HG02938 (cell line): ENCODE measurements around the gene PGGHG.
"Not testable (repeated sequence)": the region's sequence is repeated elsewhere in the genome, so short reads cannot be mapped to it uniquely, and the experiment has no call there.

Experiments used
- ATAC-seq: cut with Tn5 transposase; IDR thresholded peaks from one replicate; pipeline ENCODE4 v1.9.1; 2021; ENCODE audit warnings: mild to moderate bottlenecking, moderate library complexity; ENCODE audit not compliant: unreplicated experiment

The PGGHG gene

GRCh38 chr11:311013-311748 is 22.3 kb downstream of the PGGHG start:
- not testable (repeated sequence) for ATAC-seq

DNA sequence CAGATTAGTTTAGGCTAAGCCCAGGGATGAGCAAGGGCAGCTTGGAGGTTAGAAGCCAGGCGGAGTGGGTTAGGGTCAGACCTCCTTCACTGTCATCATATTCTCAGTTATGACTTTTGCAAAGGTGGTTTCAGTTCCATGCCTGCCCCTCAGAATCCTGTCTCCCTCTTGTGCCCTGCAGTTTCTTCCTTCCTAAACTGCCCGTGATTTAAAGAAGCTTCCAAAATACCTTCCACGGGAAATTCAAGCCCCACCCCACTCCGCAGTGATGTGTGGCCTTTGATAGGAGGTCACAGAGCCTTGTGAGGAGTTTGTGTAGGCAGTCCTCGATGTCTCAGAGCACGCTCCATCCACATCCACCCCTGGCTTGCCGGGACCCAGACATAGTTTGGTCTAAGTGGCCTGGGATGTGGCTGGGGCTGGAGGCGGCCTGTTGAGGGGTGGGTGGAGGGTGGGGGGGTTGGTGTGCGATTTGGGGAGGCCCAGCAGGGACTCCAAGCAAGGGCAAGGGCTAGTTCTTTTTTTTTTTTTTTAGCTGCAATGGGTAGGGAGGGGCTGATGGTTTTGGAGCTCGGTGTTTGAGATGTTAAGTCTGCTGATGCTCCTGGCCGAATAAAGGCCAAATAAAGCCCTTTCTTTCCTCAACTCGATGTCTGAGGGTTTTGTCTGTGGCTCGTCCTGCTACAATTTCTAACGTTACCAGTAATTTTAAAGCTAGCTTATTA is 23.3 kb downstream of the PGGHG start:
- no peak for ATAC-seq

DNA sequence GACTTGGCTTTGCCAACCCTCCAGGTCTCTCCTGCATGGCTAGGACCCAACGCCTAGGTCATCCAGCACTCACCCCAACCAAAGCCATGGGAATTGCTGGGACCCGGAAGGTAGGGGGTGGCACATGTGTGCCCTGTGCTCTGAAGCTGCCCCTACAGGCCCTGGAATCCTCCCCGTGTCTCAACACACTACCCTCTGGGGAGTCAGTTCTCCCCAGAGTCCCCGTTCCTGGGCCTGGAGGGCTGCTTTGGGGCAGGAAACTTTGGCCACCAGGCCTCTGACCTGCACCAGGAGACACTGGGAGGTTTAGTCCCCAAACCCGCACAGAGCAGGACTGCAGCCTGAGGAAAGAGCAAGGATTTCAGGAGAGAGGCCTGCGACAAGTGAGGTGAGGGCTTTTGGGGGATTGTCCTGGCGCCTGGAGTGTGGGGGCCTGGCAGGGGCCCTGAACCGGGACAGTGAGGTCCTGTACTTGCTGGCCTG is 24.4 kb downstream of the PGGHG start:
- no peak for ATAC-seq

- ATAC-seq: no peak
Measured at GRCh38 chr11:313787-314553, 25.0 kb downstream of the PGGHG start, which contains the start of gene IFITM1. Gene IFITM1 (plus strand): TSS chr11:314040. CDS start chr11:314171, 131 bp downstream.

GRCh38 chr11:314554-314875 is 25.6 kb downstream of the PGGHG start:
- ATAC-seq: not testable (repeated sequence)

- no peak for ATAC-seq
Measured at GRCh38 chr11:315051-315481, 26.1 kb downstream of the PGGHG start.

GRCh38 chr11:315516-315994 is 26.6 kb downstream of the PGGHG start:
- ATAC-seq: no peak

DNA sequence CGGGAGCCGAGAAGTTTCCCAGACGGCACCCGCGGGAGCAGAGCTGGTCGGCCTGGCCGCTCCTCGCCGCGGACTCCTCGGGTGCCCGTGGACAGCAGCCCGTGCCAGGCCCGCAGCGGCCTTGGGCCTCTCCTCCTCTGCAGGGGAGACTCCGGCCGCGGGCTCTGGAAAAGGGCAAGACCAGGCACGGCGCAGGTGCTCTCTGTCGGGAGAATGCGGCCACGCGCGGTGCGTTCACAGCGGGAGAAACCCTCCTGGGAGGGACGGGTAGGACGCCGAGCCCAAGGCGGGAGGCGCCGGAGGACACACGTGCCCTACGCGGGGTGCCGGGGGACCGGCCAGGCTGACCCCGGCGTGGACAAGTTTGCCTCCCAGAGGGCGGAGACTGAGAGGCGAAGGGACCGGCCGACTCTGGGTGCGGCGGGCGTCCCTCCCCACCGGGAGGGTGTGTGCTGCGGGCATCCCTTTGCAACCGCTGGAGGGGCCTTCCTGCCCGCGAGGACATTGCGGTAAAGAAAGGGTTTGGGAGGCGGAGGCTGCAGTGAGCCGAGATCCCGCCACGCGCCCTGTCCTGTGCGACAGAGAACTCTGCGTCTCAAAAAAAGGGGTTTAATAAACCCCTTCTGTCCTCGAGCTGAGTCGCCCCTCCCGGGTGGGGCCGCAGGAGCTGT is 27.2 kb downstream of the PGGHG start:
- ATAC-seq: no peak

- ATAC-seq: no peak
Measured at GRCh38 chr11:316891-317301, 28.0 kb downstream of the PGGHG start.

DNA sequence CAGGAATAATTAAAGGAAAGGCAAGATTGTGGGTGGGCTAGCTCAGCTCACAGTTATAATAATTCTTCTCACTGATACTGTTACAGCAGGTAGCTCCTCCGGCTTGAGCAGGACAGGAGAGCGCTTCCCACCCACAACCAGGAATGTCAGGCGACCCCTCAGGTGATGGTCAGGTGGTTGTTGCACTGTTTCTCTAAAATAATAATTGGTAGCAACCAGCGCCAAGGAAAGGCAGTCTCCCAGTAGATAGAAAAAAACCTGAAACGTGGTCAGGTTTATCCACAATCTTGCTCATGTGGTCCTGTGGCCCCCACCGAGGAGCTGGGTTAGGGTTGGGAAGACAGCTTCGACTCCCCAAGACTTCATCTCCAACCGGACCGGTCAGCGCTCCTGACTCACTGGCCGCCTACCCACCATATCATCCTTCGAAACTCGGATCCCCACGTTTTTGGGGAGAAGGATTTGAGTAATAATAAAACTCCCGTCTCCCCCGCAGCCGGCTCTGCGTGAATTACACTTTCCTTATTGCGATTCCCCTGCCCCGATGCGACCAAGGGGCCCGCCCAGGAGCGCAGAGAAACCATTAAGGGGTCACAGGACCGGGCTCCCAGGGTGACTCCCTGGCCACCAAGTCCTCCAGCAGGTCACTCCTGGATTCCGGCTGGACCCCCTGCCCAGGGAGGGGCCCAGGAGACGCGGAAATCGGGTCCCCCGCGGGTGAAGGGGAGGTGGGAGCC is 28.9 kb downstream of the PGGHG start:
- not testable (repeated sequence) for ATAC-seq

DNA sequence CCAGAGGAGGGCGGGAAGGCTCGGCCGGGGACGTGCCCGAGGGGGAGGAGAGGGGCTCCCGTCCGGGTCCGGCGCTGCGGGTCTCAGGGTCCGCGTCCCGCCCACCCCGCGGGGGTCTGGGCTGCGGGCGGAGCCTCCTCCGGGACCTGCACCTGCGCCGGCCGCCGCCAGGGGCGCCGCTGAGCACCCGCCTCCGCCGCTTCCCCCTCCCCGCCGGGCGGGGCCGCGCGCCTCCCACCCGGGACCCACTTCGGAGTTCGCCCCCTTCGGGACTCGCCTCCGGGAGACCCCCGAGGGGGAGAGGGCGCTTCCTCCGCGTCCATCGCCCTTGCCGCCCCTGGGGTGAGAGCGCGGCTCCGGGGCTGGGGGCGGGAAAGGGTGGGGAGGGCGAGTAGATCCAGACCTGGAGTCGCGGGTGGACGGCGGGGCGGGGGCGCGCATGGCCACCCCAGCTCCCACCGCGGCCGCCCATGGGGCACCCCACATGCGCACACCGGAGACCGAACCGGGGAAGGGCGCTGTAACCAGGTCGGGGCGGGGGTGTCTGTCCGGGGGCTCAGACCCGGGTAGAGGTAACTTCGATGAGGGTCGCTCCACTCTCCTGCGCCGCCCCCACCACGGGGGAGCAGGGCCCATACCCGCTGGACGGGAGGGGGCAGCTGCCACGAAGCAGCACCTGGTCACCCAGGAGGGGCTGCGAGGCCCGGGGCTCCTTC is 29.6 kb downstream of the PGGHG start:
- not testable (repeated sequence) for ATAC-seq

- ATAC-seq: not testable (repeated sequence)
Measured at GRCh38 chr11:319121-319887, 30.4 kb downstream of the PGGHG start.

GRCh38 chr11:319888-320273 is 31.0 kb downstream of the PGGHG start:
- ATAC-seq: not testable (repeated sequence)

DNA sequence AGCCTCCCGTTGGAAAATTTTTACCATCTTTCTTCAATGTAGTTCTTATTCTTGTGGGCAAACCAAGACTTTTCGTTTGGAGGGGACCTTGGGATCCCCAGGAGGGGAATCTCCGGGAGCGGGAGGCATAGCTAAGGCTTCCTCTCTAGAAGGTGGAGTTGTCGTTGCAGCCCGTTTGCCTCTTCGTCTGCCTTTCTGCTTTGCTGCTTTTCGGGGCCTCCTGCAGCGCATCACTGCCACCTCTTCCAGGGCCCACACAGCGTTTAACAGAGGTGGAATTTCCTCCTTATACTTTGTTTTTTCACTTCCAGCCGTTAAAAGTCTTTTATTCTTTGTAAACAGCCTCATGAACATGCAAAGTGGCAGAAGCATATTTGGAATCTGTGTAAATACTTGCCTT is 35.2 kb downstream of the PGGHG start:
- no peak for ATAC-seq

DNA sequence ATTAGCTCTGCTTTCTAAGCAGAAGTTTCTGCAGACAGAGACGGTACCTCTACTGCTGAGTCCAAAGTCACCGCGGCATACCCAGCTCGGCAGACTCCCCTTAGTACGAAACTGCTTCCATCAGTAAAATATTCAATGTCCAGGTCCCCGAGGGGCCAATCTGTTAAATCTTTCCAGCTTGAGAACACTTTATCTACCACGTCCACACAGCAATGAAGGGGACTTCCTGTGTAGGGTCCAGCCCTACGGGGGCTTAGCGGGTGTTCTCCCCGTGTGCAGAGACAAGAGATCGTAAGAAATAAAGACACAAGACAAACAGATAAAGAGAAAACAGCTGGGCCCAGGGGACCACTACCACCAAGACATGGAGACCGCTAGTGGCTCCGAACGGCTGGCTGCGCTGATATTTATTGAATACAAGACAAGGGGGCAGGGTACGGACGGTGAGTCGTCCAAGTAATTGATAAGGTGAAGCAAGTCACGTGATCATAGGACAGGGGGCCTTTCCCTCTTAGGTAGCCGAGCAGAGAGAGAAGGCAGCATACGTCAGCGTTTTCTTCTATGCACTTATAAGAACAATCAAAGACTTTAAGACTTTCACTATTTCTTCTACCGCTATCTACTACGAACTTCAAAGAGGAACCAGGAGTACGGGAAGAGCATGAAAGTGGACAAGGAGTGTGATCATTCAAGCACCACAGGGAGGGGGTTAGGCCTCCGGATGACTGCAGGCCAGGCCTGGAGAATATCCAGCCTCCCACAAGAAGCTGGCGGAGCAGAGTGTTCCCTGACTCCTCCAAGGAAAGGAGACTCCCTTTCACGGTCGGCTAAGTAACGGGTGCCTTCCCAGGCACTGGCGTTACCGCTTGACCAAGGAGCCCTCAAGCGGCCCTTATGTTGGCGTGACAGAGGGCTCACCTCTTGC is 35.9 kb downstream of the PGGHG start:
- not testable (repeated sequence) for ATAC-seq

DNA sequence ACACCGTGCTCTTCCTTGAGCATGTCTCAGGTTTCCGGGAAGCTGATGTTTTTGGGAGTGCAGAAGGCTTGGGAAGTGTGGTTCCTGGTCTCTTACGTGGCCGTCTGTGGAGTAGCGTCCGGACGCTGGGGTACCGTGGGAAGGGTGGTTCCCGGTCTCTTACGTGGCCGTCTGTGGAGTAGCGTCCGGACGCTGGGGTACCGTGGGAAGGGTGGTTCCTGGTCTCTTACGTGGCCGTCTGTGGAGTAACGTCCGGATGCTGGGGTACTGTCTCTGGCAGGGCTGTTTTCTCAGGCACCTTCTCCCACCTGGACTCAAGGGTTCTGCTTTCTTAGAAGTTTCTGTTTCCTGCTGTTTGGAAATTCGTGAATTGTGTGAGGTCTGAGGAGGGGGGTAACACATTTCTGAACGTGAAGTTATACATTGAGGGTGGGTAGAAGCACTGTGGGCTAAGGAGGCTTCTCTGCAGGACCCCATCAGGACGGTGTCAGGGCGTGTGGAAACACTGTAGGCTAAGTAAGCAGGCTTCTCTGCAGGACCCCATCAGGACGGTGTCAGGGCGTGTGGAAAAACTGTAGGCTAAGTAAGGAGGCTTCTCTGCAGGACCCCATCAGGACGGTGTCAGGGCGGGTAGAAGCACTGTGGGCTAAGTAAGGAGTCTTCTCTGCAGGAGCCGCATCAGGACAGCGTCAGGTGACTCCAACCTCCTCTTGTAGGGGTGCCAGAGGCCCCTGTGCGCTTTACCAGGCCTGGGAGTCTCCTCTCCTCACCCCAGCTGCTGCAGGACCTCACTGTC is 37.1 kb downstream of the PGGHG start:
- no peak for ATAC-seq

- ATAC-seq: no peak
Measured at GRCh38 chr11:326592-326841, 37.6 kb downstream of the PGGHG start.
